NCI-H748 (cell line): Measurements from ENCODE around the gene DHX29.

Experiments
- DNase-seq: peaks from one replicate; lab custom pipeline; 2025; ENCODE audit not compliant: unreplicated experiment; lab: John Stamatoyannopoulos, UW

DHX29 gene

DNA sequence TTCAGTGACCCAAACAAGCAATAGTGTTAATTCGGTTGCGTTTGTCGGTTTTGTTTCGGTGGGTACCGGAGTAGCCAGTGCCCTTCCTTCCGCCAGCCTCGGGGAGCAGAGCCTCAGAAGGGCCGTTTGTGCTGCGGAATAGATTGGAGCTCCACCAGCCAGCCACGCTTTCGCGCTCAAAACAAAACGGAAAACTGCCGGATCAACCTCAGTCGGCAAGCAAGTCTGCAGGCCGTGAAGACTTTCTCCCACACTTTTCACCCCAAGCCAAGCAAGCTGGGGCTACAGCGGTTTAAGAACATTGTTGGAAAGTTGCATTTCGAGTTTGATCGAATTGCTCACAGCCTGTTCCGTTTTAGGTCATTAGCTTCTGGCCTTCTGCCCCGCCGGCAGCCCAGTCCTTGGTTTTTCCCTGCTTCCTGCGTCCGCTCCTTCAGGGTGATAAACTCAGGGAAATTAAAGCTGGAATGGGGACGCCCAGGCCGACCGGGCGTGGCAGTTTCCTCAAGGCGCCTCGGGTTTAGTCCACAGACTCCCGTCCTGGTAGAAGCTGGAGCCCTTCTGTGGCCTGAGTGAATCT is 73.3 kb downstream of the DHX29 start:
- DNase-seq = peak; percentile 71

DNA sequence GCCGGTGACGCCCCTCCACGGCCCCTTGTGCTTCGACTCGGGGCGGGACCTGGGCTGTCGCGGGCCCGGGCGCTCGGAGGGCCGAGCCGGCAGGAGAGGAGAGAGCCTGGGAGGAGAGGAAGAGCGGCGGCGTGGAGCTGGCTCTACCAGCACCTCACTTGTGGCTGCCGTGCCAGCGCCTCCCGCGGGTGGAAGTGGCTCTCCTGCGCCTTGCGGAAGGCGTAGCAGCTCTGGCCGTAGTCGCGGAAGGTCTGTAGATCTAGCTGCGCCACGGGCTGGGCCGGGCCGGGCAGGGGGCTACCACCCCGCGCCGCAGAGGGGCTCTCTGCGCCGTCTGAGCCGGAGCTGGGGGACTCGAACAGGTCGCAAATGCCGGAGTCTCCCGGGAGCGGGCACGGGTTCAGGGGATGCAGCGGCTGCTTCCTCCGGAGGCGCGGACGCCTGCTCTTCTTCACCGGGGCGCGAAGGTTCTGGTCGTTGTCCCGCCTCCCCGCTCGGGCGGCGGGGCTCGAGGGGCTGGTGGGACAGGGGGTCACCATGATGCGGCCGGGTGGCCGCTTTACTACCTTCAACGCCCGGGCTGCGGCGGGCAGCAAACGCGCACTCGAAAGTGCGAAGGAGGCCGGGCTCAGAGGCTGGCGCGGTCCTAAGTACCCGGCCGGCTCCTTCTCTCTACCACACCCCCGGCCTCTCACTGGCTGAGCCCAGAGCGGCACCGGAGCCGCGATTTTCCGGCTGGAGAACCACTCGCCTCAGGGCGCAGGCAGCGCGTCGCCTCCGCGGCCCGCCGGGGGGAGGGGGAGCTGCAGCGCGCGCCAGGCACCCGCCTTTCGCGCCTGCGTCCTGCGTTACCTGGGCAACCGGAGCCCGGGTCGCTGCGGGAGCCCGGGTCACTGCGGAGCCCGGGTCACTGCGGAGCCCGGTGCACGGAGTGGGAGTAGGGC is 74.2 kb downstream of the DHX29 start, which contains the start of gene CCNO:
Gene CCNO (minus strand): TSS at position 624 of the 944 bp plus-strand sequence. CDS start 85 bp downstream, at position 539.
- peak; percentile 96 for DNase-seq

DNA sequence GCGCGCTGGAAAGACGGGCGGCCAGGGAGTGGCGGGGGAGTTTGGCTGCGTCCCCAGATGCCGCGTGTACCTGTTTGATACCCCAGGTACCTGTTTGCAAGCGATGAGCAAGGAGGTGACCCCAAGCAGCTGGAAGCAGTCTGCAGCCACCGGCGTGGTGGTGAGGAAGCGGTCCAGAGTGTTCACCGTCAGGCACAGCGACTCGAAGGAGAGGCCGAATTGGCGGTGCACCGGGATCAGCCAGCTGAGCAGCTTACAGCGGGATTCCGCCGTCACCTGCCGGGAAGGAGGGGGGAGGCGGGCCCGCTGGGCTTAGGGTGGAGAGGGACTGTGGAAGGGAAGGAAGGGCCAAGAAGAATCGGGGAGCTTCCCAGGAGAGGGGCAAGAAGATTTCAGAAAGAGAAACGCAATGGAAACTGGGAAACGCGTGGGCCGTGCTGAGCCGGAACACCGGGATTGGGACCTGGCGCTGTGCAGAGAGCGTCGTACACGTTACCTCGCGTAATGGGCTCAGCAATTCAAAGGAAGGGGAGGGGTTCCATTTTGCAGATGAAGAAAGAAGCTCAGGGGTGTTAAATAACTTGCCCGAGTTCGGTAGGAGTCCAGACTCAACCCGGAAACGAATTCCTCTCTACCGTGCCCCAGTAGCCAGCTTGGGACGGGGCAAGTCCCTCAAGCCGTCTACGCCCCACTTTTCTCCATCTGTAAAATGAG is 75.1 kb downstream of the DHX29 start:
- DNase-seq = peak; percentile 77

- DNase-seq = no peak
These were observed 75.6 kb downstream of the DHX29 start for GRCh38 chr5:55231919-55232270.

DNA sequence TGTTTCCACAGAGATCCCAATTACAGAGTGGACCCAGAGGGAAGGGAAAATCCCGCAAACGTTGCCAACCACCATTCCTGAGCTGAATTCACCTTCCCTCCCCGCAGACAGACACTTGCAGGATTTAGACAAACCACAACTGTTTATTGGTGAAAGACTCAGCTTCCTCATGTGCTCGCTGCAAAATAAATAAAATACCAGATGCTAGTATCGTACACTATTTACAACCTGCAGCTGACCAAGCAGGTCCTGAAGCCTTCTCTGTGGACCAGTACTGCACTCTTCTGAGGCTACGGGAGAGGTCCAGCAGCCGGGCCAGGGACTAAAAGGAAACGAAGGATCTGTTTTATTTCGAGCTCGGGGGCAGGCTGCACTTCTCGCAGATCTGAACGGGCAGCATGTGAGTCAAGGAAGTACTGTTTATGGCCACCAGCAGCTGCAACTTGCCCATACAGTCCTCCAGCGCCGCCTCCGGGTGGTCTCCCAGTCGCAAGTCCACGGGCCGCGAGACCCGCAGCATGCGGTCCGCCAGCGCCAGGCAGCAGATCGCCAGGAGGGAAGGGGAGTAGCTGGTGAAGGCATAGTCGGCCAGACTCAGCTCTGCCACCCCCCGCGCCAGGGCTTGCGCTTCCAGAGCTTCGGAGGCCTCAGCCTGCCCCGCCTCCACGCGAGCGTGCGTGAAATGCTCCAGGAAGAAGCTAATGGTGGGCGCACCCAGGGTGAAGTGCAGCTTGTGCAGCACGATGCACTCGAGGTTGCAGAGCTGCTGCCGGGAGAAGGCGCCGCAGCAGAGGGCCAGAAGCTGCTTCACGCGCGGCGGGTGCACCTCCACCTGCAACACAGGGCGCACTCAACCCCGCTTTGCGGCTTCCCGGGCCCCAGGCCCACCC is 76.2 kb downstream of the DHX29 start:
- DNase-seq = peak; percentile 76

GRCh38 chr5:55230086-55230629 is 77.3 kb downstream of the DHX29 start:
- no peak for DNase-seq

DNA sequence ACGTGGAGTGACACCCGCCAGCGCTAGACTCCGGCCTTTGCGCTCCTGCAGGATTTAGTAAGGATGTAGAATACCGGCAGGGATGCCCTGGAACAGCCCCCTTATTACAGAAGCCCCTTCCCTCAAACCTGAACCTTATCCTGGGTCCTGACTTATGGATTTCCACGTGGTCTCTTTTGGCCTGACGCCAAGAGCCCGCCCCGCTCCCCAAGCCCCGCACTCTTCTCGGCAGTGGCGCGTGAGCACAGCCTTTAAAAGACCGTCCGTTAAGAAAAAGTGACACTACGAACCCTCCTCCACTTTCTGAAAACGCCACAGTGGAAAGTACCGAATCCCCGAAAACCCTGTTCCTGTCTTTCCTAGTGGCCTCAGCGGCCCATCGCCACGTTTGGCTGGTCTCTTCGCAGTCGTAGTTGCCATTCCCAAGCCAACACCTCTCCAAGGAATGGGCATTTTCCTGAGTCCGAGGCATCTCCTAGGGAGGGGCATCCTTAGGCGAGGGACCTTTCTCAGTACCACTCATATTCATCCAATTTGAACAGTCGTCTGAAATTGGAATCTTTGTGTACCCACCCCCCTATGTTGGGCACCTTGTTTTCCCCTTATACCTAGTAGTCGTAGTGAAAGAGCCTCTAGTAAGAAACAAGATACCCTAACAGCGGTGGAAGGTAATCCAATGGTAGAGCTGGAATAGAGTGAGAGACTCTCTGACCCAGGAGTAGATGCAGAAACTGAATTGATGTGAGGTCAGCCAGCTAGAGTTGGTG is 79.6 kb downstream of the DHX29 start:
- DNase-seq = peak; percentile 24

GRCh38 chr5:55226934-55227663 is 80.4 kb downstream of the DHX29 start, which contains the start of gene MCIDAS:
MCIDAS (minus strand) TSS chr5:55227315; CDS start chr5:55227138, 177 bp downstream.
- peak; percentile 81 for DNase-seq

GRCh38 chr5:55226027-55226933 is 81.2 kb downstream of the DHX29 start:
- DNase-seq = peak; percentile 93

DNA sequence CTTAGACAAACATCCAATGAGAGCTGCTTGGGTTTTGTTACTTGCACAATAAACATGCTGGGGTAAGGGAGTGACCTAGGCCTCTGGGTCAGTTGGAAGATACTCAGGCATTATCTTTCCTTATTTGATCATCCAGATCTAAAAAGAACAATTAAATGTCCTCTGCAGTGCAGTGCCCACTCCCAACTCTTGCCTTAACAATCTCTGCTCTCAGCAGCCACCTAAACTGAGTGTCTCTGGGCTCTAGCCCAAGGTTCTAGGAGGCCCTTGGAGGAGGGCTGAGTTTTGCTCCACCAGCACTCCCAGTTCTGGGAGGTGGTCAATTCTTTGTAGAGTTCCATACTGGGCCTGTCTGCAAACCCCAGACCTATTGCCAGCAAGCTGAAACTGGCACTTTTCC is 82.1 kb downstream of the DHX29 start:
- DNase-seq = no peak

DNA sequence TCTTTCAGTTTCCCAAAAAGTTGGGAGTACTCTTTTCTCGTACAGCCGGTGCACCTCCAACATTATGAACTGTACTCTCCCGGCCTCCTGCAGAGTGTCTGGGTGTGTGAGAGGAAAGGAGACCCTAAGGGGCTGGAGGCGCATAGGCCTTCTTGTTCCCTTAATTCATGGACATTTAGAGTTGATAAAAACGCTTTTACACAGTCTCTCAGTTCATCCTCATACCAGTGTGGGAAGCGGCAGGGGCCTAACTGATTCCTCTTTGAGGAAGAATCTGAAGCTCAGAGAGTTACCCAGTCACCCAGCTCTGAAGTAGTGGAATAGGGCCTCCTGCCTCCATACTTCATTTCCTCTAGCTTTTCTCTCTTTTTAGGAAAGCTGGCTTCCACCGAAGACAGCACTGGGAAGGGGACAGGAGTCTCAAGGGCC is 83.7 kb downstream of the DHX29 start:
- no peak for DNase-seq

DNA sequence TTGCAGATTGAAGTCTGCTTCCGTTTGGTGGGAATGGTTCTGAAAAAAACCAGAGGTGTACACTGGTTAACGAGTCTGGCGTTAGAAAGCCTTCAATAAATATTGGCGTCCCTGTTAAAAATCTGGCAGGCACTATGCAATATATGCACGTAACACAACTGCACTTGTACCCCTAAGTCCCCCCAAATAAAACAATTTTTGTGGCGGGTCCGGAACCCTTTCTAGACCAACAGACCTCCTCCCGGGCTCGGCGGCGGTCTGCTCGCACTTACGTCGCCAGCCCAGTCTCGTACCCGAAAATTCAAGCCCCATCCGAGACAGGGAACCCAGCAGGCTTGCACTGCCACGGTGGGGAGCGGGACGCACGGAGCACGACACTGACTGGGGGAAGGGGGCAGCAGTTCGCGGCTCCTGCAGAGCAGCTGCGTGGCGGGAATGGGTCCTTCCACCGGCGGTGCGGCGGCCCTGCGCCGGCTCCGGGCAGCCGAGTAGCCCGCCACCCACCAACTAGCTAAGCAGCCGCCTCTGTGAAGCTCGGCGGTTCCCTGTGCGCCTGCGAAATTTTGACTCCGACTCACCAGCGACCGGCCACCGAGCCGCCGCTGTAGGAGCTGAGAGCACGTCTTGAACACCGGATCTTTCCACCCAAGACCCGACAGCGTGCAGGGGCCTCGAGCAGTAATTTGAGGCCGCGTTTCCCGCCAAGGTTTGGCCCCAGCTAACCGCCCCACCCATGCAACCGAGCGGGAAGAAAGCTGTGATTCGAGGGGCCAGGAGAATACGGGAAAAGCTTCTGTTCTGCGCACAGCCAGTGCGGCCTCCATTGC is 84.3 kb downstream of the DHX29 start:
- no peak for DNase-seq

GRCh38 chr5:55222092-55222984 is 85.2 kb downstream of the DHX29 start:
- no peak for DNase-seq

DNA sequence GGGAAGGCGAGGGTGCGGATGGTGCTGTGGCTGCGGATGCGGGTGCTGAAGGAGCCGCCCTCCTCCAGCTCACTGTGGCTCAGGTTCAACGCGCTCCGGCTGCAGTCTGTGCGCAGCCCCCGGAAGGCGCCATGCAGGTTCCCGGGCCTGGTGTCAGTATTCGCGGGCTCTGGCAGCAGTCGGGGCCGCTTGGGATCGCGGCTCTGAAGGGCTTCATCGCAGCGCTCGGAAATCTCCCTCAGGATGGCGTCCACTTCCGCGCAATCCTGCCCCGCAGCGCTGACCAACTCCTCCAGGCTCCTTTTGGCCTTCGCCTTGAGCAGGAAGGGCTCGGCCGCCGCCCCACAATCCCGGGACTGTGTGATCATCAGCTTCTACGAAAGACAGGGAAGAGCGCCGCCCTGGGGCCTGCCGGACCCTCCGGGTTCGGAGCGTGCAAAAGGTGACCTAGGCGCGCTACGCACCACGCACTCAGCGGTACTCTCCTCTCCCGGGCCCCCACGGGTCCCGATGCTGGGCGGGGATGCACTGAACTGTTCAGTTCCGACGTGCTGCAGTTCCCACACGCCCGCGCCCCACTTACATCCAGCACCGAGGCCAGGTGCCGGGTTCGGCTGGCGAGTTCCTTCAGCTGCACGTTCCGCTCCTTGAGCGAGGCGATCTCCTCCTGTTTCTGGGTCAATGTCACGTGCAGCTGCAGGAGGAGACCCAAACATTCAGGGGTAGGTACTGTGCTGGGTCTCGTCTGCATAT is 86.9 kb downstream of the DHX29 start:
- DNase-seq = no peak

DNA sequence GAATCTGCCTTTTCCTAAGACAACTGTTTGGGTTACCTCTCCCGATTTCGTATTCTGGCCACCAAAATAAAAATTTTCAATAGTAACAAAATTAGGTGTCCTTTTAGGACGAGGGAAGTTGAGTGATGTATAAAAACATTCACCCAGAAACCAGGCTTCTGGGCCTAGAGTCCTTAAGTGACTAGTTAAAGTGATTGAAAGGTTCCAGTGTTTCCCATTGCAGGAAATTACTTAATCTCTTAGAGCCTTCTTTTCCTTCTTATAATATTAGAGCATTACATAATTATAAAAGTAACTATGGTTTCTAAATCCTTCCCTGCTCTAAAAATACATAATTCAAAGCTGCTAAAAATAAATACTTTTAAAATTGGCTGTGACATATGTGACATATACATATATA is 87.7 kb downstream of the DHX29 start:
- DNase-seq = no peak
